Endothelial cell (in vitro differentiated cells): ENCODE results near the gene TMPRSS13. TPM values are rescaled to one million over a fixed set of nuclear protein-coding genes. Genes with fewer than 3 reads are reported as not detected.
"Not testable (repeated sequence)": the region's sequence is repeated elsewhere in the genome, so short reads cannot be mapped to it uniquely, and the experiment has no call there.

Experiments
- DNase-seq: peaks from one replicate; pipeline ENCODE4 v3.0.0; 2021; ENCODE audit warnings: low spot score
- H3K27ac Mint-ChIP-seq: one replicate; pipeline ENCODE4 v1.8.0; 2021; ENCODE audit warnings: mixed read lengths, inconsistent platforms; ENCODE audit not compliant: unreplicated experiment
- H3K27me3 Mint-ChIP-seq: one replicate; pipeline ENCODE4 v1.8.0; 2021; ENCODE audit warnings: mild to moderate bottlenecking, moderate library complexity, mixed read lengths, inconsistent platforms; ENCODE audit not compliant: unreplicated experiment
- H3K36me3 Mint-ChIP-seq: one replicate; pipeline ENCODE4 v1.8.0; 2021; ENCODE audit warnings: mild to moderate bottlenecking, low read depth, mixed read lengths, inconsistent platforms; ENCODE audit not compliant: unreplicated experiment
- H3K4me1 Mint-ChIP-seq: one replicate; pipeline ENCODE4 v1.8.0; 2021; ENCODE audit warnings: mild to moderate bottlenecking, mixed read lengths, inconsistent platforms; ENCODE audit not compliant: unreplicated experiment
- H3K4me3 Mint-ChIP-seq: one replicate; pipeline ENCODE4 v1.8.0; 2021; ENCODE audit warnings: mild to moderate bottlenecking, mixed read lengths, inconsistent platforms; ENCODE audit not compliant: unreplicated experiment
- H3K9me3 Mint-ChIP-seq: one replicate; pipeline ENCODE4 v1.8.0; 2021; ENCODE audit warnings: mixed read lengths, inconsistent platforms; ENCODE audit not compliant: unreplicated experiment
- CTCF ChIP-seq: fragments of 200-600 bp; sonication (generic); IDR thresholded peaks from one replicate; pipeline ENCODE4 v1.5.0; 2021; ENCODE audit warnings: antibody characterized with exemption; ENCODE audit not compliant: unreplicated experiment
- total RNA-seq: library from RNA; stranded (reverse); fragmentation: NEBNext Ultra II Directional; extraction: Animal tissue kit (Norgen Biotek cat#: 25700); gene quantifications from one replicate; pipeline ENCODE4 v1.2.1, GENCODE V29; 2021; ENCODE audit not compliant: unreplicated experiment

Gene TMPRSS13
- total RNA-seq, 1 donor from 2014 or later: 1.8 TPM

- TF ChIP-seq CTCF: no peak
- DNase-seq: no peak
- Mint-ChIP-seq H3K9me3 (no peaks in the 10 kb centered on the region), H3K36me3 (no peaks in the 10 kb centered on the region), H3K4me3 (no peak overlapping the region), H3K27ac (no peak overlapping the region), H3K4me1 (peaks cover 22% of the 10 kb centered on the region), H3K27me3 (peaks cover 6% of the 10 kb centered on the region)
Measured at GRCh38 chr11:117928446-117929141, 608 bp downstream of the TMPRSS13 start.

GRCh38 chr11:117927926-117928325 lies 1.3 kb downstream of the TMPRSS13 start:
- Mint-ChIP-seq H3K27me3 (peaks cover 6% of the 10 kb centered on the region), H3K4me1 (peaks cover 15% of the 10 kb centered on the region), H3K9me3 (no peaks in the 10 kb centered on the region), H3K36me3 (no peaks in the 10 kb centered on the region), H3K27ac (no peak overlapping the region), H3K4me3 (no peak overlapping the region)
- no peak for DNase-seq
- no peak for TF ChIP-seq CTCF

- not testable (repeated sequence) for H3K27me3 Mint-ChIP-seq, H3K4me1 Mint-ChIP-seq
Measured at GRCh38 chr11:117926166-117926565, 3.0 kb downstream of the TMPRSS13 start.

GRCh38 chr11:117925198-117925925 lies 3.8 kb downstream of the TMPRSS13 start:
- H3K27ac Mint-ChIP-seq: no peak overlapping the region
- no peak overlapping the region for H3K4me3 Mint-ChIP-seq
- no peaks in the 10 kb centered on the region for H3K36me3 Mint-ChIP-seq
- TF ChIP-seq CTCF: no peak
- DNase-seq: no peak
- H3K4me1 Mint-ChIP-seq: peaks cover 7% of the 10 kb centered on the region
- no peaks in the 10 kb centered on the region for H3K9me3 Mint-ChIP-seq
- peaks cover 8% of the 10 kb centered on the region for H3K27me3 Mint-ChIP-seq

More at GRCh38 chr11:117926166-117926565, 3.0 kb downstream of the TMPRSS13 start:
- H3K27ac Mint-ChIP-seq, H3K4me3 Mint-ChIP-seq, H3K36me3 Mint-ChIP-seq, H3K9me3 Mint-ChIP-seq, DNase-seq: not testable (repeated sequence)

- no peak overlapping the region for H3K27ac Mint-ChIP-seq
- peaks cover 6% of the 10 kb centered on the region for H3K27me3 Mint-ChIP-seq
- no peak overlapping the region for H3K4me3 Mint-ChIP-seq
- no peak for DNase-seq
- no peaks in the 10 kb centered on the region for H3K9me3 Mint-ChIP-seq
- TF ChIP-seq CTCF: no peak
- peaks cover under 1% of the 10 kb centered on the region for H3K4me1 Mint-ChIP-seq
- H3K36me3 Mint-ChIP-seq: no peaks in the 10 kb centered on the region
Measured at GRCh38 chr11:117924631-117925170, 4.5 kb downstream of the TMPRSS13 start.
